Hematopoietic multipotent progenitor cell treated with erythropoietin and hydrocortisone succinate and interleukin-3 and kit ligand, for 6 days (in vitro differentiated cells): ENCODE measurements around the gene CNST.
"Not testable (repeated sequence)": the region's sequence is repeated elsewhere in the genome, so short reads cannot be mapped to it uniquely, and the experiment has no call there.

Experiments used
- DNase-seq: peaks from one replicate; pipeline ENCODE4 v3.0.0-alpha.2; 2015

Gene CNST

GRCh38 chr1:246679794-246680177, 113.5 kb downstream of the CNST start:
- DNase-seq: no peak

GRCh38 chr1:246680190-246680589, 113.9 kb downstream of the CNST start:
- no peak for DNase-seq

GRCh38 chr1:246680696-246681130, 114.5 kb downstream of the CNST start:
- no peak for DNase-seq

- DNase-seq: no peak
Observed at GRCh38 chr1:246681900-246682895, 115.9 kb downstream of the CNST start.

GRCh38 chr1:246683521-246683920, 117.3 kb downstream of the CNST start:
- no peak for DNase-seq

- no peak for DNase-seq
Observed at GRCh38 chr1:246687002-246687401, 120.7 kb downstream of the CNST start.

GRCh38 chr1:246689409-246690008, 123.3 kb downstream of the CNST start:
- DNase-seq: peak; percentile 94

GRCh38 chr1:246690100-246690499, 123.8 kb downstream of the CNST start:
- DNase-seq: no peak

- DNase-seq: peak; percentile 44
Observed at GRCh38 chr1:246691622-246692495, 125.6 kb downstream of the CNST start.

GRCh38 chr1:246694213-246694895, 128.1 kb downstream of the CNST start:
- peak; percentile 45 for DNase-seq

- DNase-seq: no peak
Observed at GRCh38 chr1:246695136-246695535, 128.9 kb downstream of the CNST start.

GRCh38 chr1:246695666-246696065, 129.4 kb downstream of the CNST start:
- DNase-seq: no peak

- DNase-seq: no peak
Observed at GRCh38 chr1:246698466-246699094, 132.3 kb downstream of the CNST start.

- peak; percentile 97 for DNase-seq
Observed at GRCh38 chr1:246699095-246699735, 133.0 kb downstream of the CNST start.

GRCh38 chr1:246703581-246703980, 137.3 kb downstream of the CNST start:
- DNase-seq: peak; percentile 46

- peak; percentile 45 for DNase-seq
Observed at GRCh38 chr1:246705368-246705767, 139.1 kb downstream of the CNST start.

- DNase-seq: peak; percentile 51
Observed at GRCh38 chr1:246708166-246708565, 141.9 kb downstream of the CNST start.

- no peak for DNase-seq
Observed at GRCh38 chr1:246709196-246709595, 142.9 kb downstream of the CNST start.

GRCh38 chr1:246709835-246710234, 143.6 kb downstream of the CNST start:
- DNase-seq: peak; percentile 29

GRCh38 chr1:246711548-246712003, 145.3 kb downstream of the CNST start:
- DNase-seq: no peak

GRCh38 chr1:246712428-246712827, 146.2 kb downstream of the CNST start:
- not testable (repeated sequence) for DNase-seq
